A549 treated with Mapracorat at 1 μM for 4 hours (cell line): ENCODE measurements around the gene H6PD. TPM values are rescaled to one million over a fixed set of nuclear protein-coding genes. Genes with fewer than 3 reads are reported as not detected.

Experiments used
- total RNA-seq: library from RNA; stranded (reverse); fragments of 200-300 nt; extraction: Qiagen RNA extraction; gene quantifications from 5 replicates; pipeline ENCODE4 v1.2.3, GENCODE V29; 2022

H6PD gene, protein sequence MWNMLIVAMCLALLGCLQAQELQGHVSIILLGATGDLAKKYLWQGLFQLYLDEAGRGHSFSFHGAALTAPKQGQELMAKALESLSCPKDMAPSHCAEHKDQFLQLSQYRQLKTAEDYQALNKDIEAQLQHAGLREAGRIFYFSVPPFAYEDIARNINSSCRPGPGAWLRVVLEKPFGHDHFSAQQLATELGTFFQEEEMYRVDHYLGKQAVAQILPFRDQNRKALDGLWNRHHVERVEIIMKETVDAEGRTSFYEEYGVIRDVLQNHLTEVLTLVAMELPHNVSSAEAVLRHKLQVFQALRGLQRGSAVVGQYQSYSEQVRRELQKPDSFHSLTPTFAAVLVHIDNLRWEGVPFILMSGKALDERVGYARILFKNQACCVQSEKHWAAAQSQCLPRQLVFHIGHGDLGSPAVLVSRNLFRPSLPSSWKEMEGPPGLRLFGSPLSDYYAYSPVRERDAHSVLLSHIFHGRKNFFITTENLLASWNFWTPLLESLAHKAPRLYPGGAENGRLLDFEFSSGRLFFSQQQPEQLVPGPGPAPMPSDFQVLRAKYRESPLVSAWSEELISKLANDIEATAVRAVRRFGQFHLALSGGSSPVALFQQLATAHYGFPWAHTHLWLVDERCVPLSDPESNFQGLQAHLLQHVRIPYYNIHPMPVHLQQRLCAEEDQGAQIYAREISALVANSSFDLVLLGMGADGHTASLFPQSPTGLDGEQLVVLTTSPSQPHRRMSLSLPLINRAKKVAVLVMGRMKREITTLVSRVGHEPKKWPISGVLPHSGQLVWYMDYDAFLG
- total RNA-seq: 4.7 to 8.0 TPM (median 6.5 TPM) in 5 replicates

DNA sequence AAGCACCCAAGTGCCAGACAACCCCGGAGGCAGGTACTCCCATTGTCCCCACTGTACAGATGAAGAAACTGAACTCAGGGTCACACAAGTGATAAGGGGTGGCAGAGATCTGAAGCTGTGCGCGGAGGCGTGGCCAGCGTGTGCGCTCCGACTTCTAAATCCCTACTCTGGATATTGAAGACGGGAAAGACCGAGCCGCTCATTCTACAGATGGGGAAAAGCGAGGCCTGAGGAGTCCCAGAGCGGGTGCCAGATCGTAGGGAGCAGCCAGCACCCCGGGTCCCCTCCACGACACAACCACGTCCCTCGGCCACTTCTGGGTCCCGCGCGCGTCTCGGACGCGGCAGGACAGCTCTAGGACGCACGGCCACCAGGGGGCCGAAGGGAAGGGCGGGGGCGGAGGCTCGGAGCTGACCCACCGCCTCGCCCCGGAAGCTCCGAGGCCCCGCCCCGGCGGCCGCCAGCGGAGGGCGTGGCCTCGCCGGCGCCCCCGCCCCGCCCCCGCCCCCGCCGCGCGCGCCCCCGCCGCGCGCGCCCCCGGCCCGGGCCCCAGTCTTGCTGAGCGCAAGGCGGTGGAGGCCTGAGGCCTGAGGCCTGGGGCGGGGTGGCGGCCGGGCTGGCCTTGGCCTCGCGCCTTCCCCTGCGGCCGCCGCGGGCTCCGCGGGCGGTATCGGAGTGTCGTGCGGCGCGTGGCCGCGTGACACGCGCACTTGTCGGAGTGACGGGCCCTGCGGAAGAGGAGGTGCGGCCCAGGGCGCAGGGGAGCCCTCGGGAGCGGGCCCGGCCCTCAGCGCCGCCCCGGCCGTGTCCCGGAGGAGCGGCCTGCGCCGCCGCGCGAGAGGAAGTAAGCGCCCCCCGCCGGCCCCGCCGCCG lies at the start of gene H6PD:
H6PD (plus strand) TSS at position 552 of the 873 bp plus-strand sequence. CDS start 10,161 bp downstream, outside the sequence.

DNA sequence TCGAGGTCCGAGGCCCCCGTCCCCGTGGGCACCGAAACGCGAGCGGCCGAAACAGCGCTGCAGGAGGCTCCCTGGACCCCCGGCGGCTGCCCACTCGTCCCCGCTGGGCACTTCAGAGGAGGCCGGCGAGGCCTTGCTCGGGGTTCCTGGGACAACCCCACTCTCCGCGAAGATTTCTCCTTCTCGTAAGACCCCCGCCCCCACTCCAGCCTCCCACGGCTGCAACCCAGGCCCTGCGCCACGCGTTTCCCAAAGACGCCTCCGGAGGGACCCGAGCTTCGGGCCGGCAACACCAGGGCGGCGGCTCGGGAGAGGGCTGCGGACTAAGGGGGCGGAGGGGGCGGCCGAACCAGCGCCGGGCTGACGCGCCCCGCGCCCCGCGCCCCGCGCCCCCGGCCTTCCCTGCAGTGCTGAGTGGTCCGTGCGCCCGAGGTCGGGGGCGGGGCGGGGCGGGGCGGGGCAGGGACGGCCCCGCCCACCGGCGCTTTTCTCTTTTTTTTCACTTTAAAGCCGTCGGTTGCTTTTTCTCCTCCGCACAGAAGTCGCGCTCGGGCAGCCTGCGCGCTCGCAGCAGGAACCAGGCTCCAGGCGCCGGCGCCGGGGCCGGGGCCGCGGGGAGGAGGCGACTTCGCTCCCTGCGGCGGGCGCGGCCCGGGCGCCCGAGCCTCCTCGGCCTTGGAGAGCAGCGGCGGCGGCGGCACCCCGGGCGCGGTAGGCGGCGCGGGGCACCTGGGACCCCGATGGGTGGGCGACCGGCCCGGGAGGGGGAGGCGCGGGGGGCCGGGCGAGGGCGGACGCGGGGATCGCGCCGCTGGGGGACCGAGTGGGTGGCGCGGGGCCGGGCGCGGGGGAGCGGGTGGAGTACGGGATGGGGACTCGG lies 58.0 kb downstream of the H6PD start, which contains the start of gene SPSB1:
SPSB1 (plus strand) TSS at position 534 of the 880 bp plus-strand sequence. CDS start 62,998 bp downstream, outside the sequence.

Other genes starting within 250 kb of the H6PD start
- gene SLC2A7, start 208.4 kb upstream of the H6PD start, total RNA-seq: not detected in 5 replicates
- gene SLC2A5, start 165.1 kb upstream of the H6PD start, total RNA-seq: 0.27 to 0.83 TPM (median 0.39 TPM) in 5 replicates
- gene GPR157, start 105.7 kb upstream of the H6PD start, total RNA-seq: 3.0 to 8.1 TPM (median 5.7 TPM) in 5 replicates
- 29.5 to 37.4 TPM (median 33.2 TPM) in 5 replicates for gene SPSB1, start 58.1 kb downstream of the H6PD start, total RNA-seq